H1 (cell line): ENCODE results near the gene CASK.
A peak's percentile ranks its signal among the peaks of the same experiment; 100 is the strongest.

ENCODE experiments used
- CTCF ChIP-seq, 3 experiments: IDR thresholded peaks; 1 replicate in 2 of 3; 2 replicates in 1 of 3; pipeline versions ENCODE4 v1.5.1 to v1.6.1; 2011; ENCODE audit warnings: low read length in 3 of 3, mild to moderate bottlenecking in 3 of 3, inconsistent platforms in 2 of 3, low read depth in 1 of 3, moderate library complexity in 1 of 3; ENCODE audit not compliant: insufficient read depth in 1 of 3; ENCODE audit errors: control extremely low read depth in 1 of 3
- JUND ChIP-seq: IDR thresholded peaks from 2 replicates; pipeline ENCODE4 v1.6.1; 2011; ENCODE audit warnings: mild to moderate bottlenecking, improper control_type of control experiment, low read length
- SIN3A ChIP-seq, 2 experiments: IDR thresholded peaks in 1 of 2; conservative IDR thresholded peaks in 1 of 2; 2 replicates each; pipeline ENCODE4 v1.6.1; 2011 to 2012; ENCODE audit warnings: low read length in 2 of 2, improper control_type of control experiment in 1 of 2, low read depth in 1 of 2, mild to moderate bottlenecking in 1 of 2

DNA sequence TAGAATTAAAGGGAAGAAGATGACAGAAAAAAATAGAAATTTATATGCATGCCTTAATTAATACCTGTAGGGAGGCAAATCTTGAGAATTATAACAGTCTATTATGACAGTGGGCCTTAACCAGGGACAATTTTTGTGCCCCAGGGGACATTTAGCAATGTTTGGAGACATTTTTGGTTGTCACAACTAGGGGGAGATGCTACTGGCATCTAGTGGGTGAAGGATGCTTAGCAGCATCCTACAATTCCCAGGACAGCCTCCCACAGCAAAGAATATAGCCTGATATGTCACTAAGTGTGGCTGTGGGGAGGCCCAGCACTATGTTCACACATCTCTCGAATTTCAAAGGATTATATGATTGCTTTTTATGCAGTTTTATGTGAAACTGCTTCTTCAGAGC, 188.8 kb downstream of the CASK start:
- TF ChIP-seq JUND: no peak
- TF ChIP-seq SIN3A (conservative IDR thresholded peaks at IDR 0.05 in 1 of 2, IDR thresholded peaks at IDR 0.05 in 1 of 2; ENCODE audit: low read depth in 1 of 2, low read length in 2 of 2): no peak
- TF ChIP-seq CTCF (IDR thresholded peaks at IDR 0.05; ENCODE audit: control extremely low read depth in 1 of 3, insufficient read depth in 1 of 3, low read depth in 1 of 3, low read length in 3 of 3): peak in 2 of 3 experiments; percentile 49 to 60; a peak in 3 of 4 replicates
